Neural crest cell (in vitro differentiated cells): Measurements from ENCODE around the gene TEKT2. TPM values are rescaled to one million over a fixed set of nuclear protein-coding genes. Genes with fewer than 3 reads are reported as not detected.

Experiments used
- DNase-seq: peaks from one replicate; pipeline ENCODE4 v3.0.0; 2021; ENCODE audit warnings: low read depth, mixed read lengths, low spot score
- H3K27ac Mint-ChIP-seq: one replicate; pipeline ENCODE4 v1.8.0; 2021; ENCODE audit warnings: mild to moderate bottlenecking, mixed read lengths; ENCODE audit not compliant: unreplicated experiment
- H3K27me3 Mint-ChIP-seq: 2 replicates; pipeline ENCODE4 v1.8.0; 2021; ENCODE audit warnings: low read depth, mild to moderate bottlenecking, mixed read lengths
- H3K36me3 Mint-ChIP-seq: 2 replicates; pipeline ENCODE4 v1.8.0; 2021; ENCODE audit warnings: low read depth, mild to moderate bottlenecking, mixed read lengths
- H3K4me1 Mint-ChIP-seq: 2 replicates; pipeline ENCODE4 v1.8.0; 2021; ENCODE audit warnings: mixed read lengths
- H3K4me3 Mint-ChIP-seq: one replicate; pipeline ENCODE4 v1.8.0; 2021; ENCODE audit warnings: mild to moderate bottlenecking, mixed read lengths
- H3K9me3 Mint-ChIP-seq: 2 replicates; pipeline ENCODE4 v1.8.0; 2021; ENCODE audit warnings: mixed read lengths
- CTCF ChIP-seq: fragments of 200-600 bp; sonication (generic); conservative IDR thresholded peaks from 2 replicates; pipeline ENCODE4 v1.5.0; 2021; ENCODE audit warnings: antibody characterized with exemption, mild to moderate bottlenecking
- total RNA-seq: library from RNA; stranded (reverse); gene quantifications from 2 replicates; pipeline ENCODE4 v1.2.1, GENCODE V29; 2021

TEKT2 gene
- total RNA-seq, 1 donor from 2014 or later: 8.4 TPM

- Mint-ChIP-seq H3K4me3 (peak overlapping the region; percentile 83), H3K27me3 (no peaks in the 10 kb centered on the region), H3K4me1 (peaks cover 14% of the 10 kb centered on the region), H3K9me3 (no peaks in the 10 kb centered on the region), H3K36me3 (no peaks in the 10 kb centered on the region), H3K27ac (no peak overlapping the region)
- DNase-seq: no peak
- no peak for TF ChIP-seq CTCF
Measured at GRCh38 chr1:36092166-36092797, 8.4 kb downstream of the TEKT2 start.

- DNase-seq: no peak
- Mint-ChIP-seq H3K27ac (no peak overlapping the region), H3K36me3 (no peaks in the 10 kb centered on the region), H3K4me1 (peaks cover 14% of the 10 kb centered on the region), H3K27me3 (no peaks in the 10 kb centered on the region), H3K9me3 (no peaks in the 10 kb centered on the region), H3K4me3 (peak overlapping the region; percentile 83)
- no peak for TF ChIP-seq CTCF
Measured at GRCh38 chr1:36092798-36093185, 8.9 kb downstream of the TEKT2 start.

GRCh38 chr1:36093226-36093625 lies 9.3 kb downstream of the TEKT2 start:
- H3K27me3 Mint-ChIP-seq: no peaks in the 10 kb centered on the region
- no peaks in the 10 kb centered on the region for H3K36me3 Mint-ChIP-seq
- no peaks in the 10 kb centered on the region for H3K9me3 Mint-ChIP-seq
- peak overlapping the region; percentile 83 for H3K4me3 Mint-ChIP-seq
- H3K4me1 Mint-ChIP-seq: peaks cover 14% of the 10 kb centered on the region
- DNase-seq: no peak
- H3K27ac Mint-ChIP-seq: no peak overlapping the region
- TF ChIP-seq CTCF: no peak

- DNase-seq: no peak
- Mint-ChIP-seq H3K27me3 (no peaks in the 10 kb centered on the region), H3K27ac (no peak overlapping the region), H3K36me3 (no peaks in the 10 kb centered on the region), H3K4me3 (no peak overlapping the region), H3K4me1 (peaks cover 14% of the 10 kb centered on the region), H3K9me3 (no peaks in the 10 kb centered on the region)
- no peak for TF ChIP-seq CTCF
Measured at GRCh38 chr1:36093929-36094328, 10.0 kb downstream of the TEKT2 start.

GRCh38 chr1:36094621-36095061 lies 10.7 kb downstream of the TEKT2 start:
- Mint-ChIP-seq H3K4me3 (no peak overlapping the region), H3K27me3 (no peaks in the 10 kb centered on the region), H3K4me1 (peaks cover 8% of the 10 kb centered on the region), H3K9me3 (no peaks in the 10 kb centered on the region), H3K36me3 (no peaks in the 10 kb centered on the region), H3K27ac (peak overlapping the region; percentile 12)
- no peak for TF ChIP-seq CTCF
- no peak for DNase-seq
